OCI-LY7 (cell line): ENCODE results near the gene CSRP3.

Source experiments
- CTCF ChIP-seq: fragments of 200-600 bp; sonication (generic); conservative IDR thresholded peaks from 2 replicates; pipeline ENCODE4 v1.5.1; 2014; ENCODE audit warnings: mild to moderate bottlenecking, antibody characterized with exemption, low read length, moderate library complexity, mixed read lengths
- EZH2phosphoT487 ChIP-seq: fragments of 200-600 bp; sonication (generic); IDR thresholded peaks from 2 replicates; pipeline ENCODE4 v1.6.1; 2018; ENCODE audit warnings: low read depth, borderline replicate concordance, mild to moderate bottlenecking, mixed run types, antibody characterized with exemption, low read length, moderate library complexity, mixed read lengths

- TF ChIP-seq CTCF: no peak
- no peak for TF ChIP-seq EZH2phosphoT487
Observed at GRCh38 chr11:19193916-19194315, 7.9 kb downstream of the CSRP3 start.
